Hepatic stellate cell (primary cell): Measurements from ENCODE around the gene ANGPTL8.

Experiments used
- DNase-seq: peaks from one replicate; pipeline ENCODE4 v3.0.0; 2011; ENCODE audit warnings: low spot score

ANGPTL8 gene

DNA sequence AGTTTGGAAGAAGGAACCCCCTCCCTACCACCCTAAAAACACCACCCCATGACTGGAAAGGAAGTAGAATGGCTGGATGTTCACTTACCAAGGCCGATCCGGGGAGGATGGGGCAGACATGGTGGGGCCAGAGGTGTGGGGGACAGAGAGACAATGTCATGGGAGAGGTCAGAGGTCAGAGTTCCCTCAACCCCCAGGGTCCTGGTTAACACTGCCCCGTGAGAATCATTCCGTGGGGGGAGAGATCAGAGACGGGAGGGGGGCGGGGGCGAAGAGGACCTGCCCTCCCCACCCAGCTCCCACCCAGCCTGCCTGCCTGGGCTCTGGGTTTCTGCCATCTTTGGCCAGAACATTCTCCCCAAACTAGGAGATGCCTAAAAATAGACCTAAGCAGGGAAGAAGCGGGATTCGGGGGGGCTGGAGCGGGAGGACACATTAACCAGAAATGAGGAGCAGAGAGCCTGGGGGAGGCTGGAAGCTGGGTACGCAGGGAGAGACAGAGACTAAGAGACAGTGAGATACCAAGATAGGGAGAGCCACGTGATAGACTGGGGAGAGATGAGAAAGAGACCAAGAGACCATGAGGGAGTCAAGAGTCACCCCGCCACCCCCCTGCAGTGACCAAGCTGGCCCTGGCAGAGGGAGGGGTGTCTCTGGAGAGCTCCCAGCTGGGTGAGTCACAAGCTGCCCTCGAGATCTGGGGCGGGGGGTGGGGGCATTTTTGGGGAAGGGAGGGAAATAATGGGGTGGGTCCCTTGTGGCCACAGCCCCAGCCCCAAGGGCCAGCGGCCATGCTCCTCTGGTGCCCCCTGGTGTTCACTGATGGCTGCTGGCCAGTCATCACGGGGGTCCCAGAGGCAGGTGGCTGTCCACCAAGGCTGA lies 36.0 kb upstream of the ANGPTL8 start:
- peak; percentile 98 for DNase-seq

- no peak for DNase-seq
Measured at GRCh38 chr19:11204076-11204602, 35.3 kb upstream of the ANGPTL8 start.

GRCh38 chr19:11204943-11205349 lies 34.5 kb upstream of the ANGPTL8 start:
- no peak for DNase-seq

DNA sequence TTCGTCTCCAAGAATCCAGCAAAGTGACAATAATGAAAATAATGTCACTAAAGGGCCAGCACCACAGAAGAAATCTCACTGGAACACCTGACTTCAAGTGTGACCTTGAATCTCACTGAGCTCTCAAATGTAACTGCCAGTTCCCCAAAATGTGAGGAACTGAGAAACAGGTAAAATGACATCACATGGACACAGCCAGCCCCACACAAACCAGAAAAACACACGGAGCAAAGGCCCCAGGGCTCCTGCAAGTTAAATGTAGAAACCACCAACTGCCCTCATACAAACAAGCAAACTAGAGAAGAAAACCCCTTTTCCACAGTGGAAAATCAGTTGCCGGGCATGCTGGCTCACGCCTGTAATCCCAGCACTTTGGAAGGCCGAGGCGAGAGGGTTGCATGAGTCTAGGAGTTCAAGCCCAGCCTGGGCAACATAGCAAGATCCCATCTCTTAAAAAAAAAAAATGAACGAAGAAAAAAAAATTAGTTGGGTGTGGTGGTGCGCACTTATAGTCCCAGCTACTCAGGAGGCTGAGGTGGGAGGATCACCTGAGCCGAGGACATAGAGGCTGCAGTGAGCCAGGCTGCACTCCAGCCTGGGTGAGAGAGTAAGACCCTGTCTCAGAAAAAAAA lies 33.4 kb upstream of the ANGPTL8 start:
- no peak for DNase-seq

GRCh38 chr19:11208561-11209471 lies 30.6 kb upstream of the ANGPTL8 start:
- DNase-seq = peak; percentile 53

- peak; percentile 46 for DNase-seq
Measured at GRCh38 chr19:11209839-11210655, 29.4 kb upstream of the ANGPTL8 start.

GRCh38 chr19:11210656-11210928 lies 28.8 kb upstream of the ANGPTL8 start:
- DNase-seq = no peak

DNA sequence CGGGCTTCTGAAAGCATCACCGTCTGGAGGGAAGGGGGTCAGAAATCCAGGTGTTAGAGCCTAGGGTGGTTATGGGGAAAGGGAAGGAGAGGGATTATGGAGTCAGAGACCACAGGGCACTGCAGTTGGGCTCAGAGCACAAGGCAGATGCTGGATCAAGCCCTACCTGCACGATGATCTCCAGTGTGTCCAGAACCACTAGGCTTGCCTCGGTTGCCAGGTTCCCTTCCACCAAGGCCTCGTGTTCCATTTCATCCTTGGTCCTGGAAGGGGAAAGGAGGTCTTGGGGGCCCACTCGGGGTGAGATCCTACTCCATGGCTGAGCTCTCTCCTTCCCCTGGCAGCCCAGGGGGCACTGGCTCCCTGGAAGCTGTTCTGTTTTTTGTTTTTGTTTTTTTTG lies 25.0 kb upstream of the ANGPTL8 start:
- no peak for DNase-seq

DNA sequence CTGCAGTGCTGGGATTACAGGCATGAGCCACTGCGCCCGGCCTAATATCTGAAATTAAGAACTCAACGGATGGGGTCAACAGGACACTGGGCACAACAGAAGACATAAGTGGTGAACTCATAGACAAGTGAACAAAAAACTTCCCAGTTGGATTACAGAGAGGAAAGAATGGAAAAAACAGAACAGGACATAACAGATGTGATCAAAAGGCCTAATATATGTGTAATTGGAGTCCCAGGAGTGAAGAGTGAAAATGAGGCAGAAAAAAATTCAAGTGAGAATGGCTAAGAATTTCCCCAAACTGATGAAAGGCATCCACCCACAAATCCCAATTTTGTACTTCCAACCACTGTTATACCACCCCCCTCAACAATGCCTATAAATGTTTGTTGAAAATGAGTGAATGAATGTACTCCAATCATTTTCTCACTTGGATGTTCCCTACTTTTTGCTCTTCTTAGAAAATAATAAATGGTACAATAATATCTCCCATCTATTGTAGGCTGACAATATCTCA lies 18.3 kb upstream of the ANGPTL8 start:
- DNase-seq = no peak

- no peak for DNase-seq
Measured at GRCh38 chr19:11223200-11223599, 16.2 kb upstream of the ANGPTL8 start.

GRCh38 chr19:11224429-11224828 lies 15.0 kb upstream of the ANGPTL8 start:
- DNase-seq = no peak

GRCh38 chr19:11225172-11225571 lies 14.2 kb upstream of the ANGPTL8 start:
- DNase-seq = no peak

GRCh38 chr19:11225815-11226214 lies 13.6 kb upstream of the ANGPTL8 start:
- no peak for DNase-seq

GRCh38 chr19:11226716-11227166 lies 12.7 kb upstream of the ANGPTL8 start:
- DNase-seq = no peak

GRCh38 chr19:11227195-11227886 lies 12.1 kb upstream of the ANGPTL8 start:
- no peak for DNase-seq

DNA sequence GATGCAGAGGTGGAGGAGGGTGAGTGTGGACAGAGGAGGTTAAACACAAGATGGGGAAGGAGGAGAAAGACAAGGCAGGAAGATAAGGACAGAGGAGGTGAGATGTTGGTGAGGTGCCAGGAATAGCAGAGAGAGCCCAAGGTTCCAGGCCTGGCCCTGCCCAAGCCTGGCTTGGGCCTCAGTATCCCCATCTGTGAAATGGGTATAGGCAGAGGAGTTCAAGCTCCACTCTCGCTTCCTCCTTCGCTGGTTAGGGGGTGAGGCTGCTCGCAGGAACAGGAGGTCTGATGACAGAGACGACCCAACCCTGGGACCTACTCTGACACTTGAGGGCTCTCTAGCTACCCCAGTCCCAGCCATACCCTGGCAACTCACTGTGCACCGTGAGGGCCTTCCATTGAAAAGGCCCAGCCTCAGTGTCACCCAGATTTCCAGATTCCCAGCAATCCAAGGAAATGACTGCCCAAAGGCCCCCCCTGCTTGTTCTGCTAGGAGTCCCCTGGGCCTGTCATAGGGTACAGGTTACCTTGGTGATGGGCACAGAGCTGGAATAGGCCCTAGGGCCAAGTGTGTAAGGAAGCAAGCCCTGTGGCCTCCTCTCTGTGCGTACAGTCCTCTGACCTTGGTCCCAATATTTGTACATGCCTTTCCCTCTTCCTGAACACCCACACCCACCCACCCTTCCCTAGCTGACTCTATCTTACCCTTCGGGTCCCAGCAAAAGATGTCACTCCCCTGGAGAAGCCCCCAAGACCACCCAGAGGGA lies 8.6 kb upstream of the ANGPTL8 start:
- DNase-seq = no peak

GRCh38 chr19:11232555-11232954 lies 6.9 kb upstream of the ANGPTL8 start:
- no peak for DNase-seq

DNA sequence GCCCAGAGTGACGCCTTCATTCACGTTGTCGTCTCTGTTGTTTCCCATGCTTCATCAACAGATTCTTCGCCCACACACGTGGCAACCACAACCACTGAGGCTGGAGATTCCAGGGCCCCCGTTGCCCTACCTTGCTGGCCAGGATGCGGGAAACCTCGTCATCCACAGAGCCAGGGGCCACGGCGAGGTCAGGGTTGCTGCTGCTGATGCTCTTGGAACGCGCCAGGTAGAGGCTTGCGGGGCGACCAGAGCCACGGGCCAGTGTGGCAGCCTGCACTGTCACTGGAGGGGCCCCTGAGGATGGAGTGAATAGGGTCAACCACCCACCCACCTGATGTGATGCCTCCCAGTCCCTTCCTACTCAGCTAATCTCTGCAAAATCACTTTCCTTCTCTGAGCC lies 6.3 kb upstream of the ANGPTL8 start:
- no peak for DNase-seq

GRCh38 chr19:11234486-11235075 lies 4.8 kb upstream of the ANGPTL8 start:
- DNase-seq = no peak
